Endodermal cell (in vitro differentiated cells): ENCODE results near the gene CCDC27. TPM values are rescaled to one million over a fixed set of nuclear protein-coding genes. Genes with fewer than 3 reads are reported as not detected.
"Not testable (repeated sequence)": the region's sequence is repeated elsewhere in the genome, so short reads cannot be mapped to it uniquely, and the experiment has no call there.

Source experiments
- DNase-seq: peaks from one replicate; pipeline ENCODE4 v3.0.0-alpha.2; 2017
- H3K27ac ChIP-seq: 2 replicates; pipeline ENCODE4 v1.5.1; 2013; ENCODE audit warnings: mild to moderate bottlenecking, low read depth, low read length, moderate library complexity
- H3K27me3 ChIP-seq: 2 replicates; pipeline ENCODE4 v1.6.1; 2013; ENCODE audit warnings: mild to moderate bottlenecking, low read length, moderate library complexity; ENCODE audit not compliant: insufficient read depth, control insufficient read depth, poor library complexity, severe bottlenecking
- H3K36me3 ChIP-seq: 2 replicates; pipeline ENCODE4 v1.7.0; 2013; ENCODE audit warnings: mild to moderate bottlenecking, low read length, moderate library complexity; ENCODE audit not compliant: control insufficient read depth, insufficient read depth
- H3K4me1 ChIP-seq: one replicate; pipeline ENCODE4 v1.7.0; 2013; ENCODE audit warnings: low read length; ENCODE audit not compliant: control insufficient read depth, insufficient read depth
- H3K4me3 ChIP-seq: 2 replicates; pipeline ENCODE4 v1.5.1; 2013; ENCODE audit warnings: mild to moderate bottlenecking, low read length, moderate library complexity
- H3K9ac ChIP-seq: 2 replicates; pipeline ENCODE4 v1.6.1; 2013; ENCODE audit warnings: mild to moderate bottlenecking, low read length, moderate library complexity; ENCODE audit not compliant: poor library complexity, severe bottlenecking; ENCODE audit errors: extremely low read depth
- H3K9me3 ChIP-seq: 2 replicates; pipeline ENCODE4 v1.6.1; 2013; ENCODE audit warnings: mild to moderate bottlenecking, low read length, moderate library complexity; ENCODE audit not compliant: control insufficient read depth
- H3K27ac Mint-ChIP-seq: 2 replicates; pipeline ENCODE4 v1.8.0; 2020; ENCODE audit warnings: mixed read lengths
- H3K27me3 Mint-ChIP-seq: 2 replicates; pipeline ENCODE4 v1.8.0; 2021; ENCODE audit warnings: mild to moderate bottlenecking, mixed read lengths; ENCODE audit not compliant: insufficient read depth
- H3K36me3 Mint-ChIP-seq: 2 replicates; pipeline ENCODE4 v1.8.0; 2020; ENCODE audit warnings: low read depth, mixed read lengths
- H3K4me1 Mint-ChIP-seq: 2 replicates; pipeline ENCODE4 v1.8.0; 2020; ENCODE audit warnings: mixed read lengths
- H3K4me3 Mint-ChIP-seq: 2 replicates; pipeline ENCODE4 v1.8.0; 2020; ENCODE audit warnings: mild to moderate bottlenecking, moderate library complexity, mixed read lengths
- H3K9me3 Mint-ChIP-seq: 2 replicates; pipeline ENCODE4 v1.8.0; 2020; ENCODE audit warnings: mild to moderate bottlenecking, mixed read lengths
- WGBS, 2 experiments: methylation state at CpG; one replicate each; pipeline versions ENCODE4 v1.1.5 to v1.1.7; 2013; ENCODE audit warnings: missing lambda C conversion rate in 2 of 2, mixed read lengths in 1 of 2; ENCODE audit not compliant: insufficient coverage in 1 of 2, insufficient read length in 1 of 2; 5-methylcytosine and 5-hydroxymethylcytosine counted together
- total RNA-seq, 2 donors: library from RNA; stranded (reverse); fragmentation: NEBNext Ultra II Directional in 1 of 2; extraction: Animal tissue kit (Norgen Biotek cat#: 25700) in 1 of 2; gene quantifications; 2 replicates in 1 of 2; 3 replicates in 1 of 2; pipeline ENCODE4 v1.2.1, GENCODE V29; 2021
- TF ChIP-seq, protein P1 (sequence below): fragments of 200-600 bp; sonication (generic); conservative IDR thresholded peaks from 2 replicates; pipeline ENCODE4 v1.5.0; 2021; ENCODE audit warnings: antibody characterized with exemption, mild to moderate bottlenecking

CCDC27 gene
- total RNA-seq, 2 donors from 2014 or later, result not detected

DNA sequence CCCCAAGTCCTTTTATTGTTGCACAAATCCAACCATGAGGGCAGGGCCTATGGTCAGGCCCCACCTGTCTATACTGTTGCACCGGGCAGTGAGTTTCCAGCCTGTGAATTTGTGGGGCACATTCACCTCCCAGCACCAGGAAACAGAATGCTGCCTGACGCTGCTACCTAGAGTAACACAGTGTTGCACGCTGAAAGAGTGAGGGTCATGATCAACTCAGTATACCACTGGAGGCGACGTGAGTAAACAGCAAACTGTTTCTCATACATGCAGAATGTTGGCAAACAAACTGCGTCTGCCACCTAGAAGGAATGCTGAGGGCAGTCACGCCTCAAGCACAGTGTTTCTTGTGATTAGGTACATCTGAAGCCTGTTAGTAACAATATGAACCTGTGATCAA is 57.4 kb downstream of the CCDC27 start:
- no peak overlapping the region for H3K27ac Mint-ChIP-seq
- WGBS, 2 experiments, result 82 to 83% methylated on average over 7 of the region's 7 CpGs
- Histone ChIP-seq H3K9ac (no peak overlapping the region), H3K9me3 (peaks cover 14% of the 10 kb centered on the region), H3K36me3 (no peaks in the 10 kb centered on the region), H3K4me1 (no peaks in the 10 kb centered on the region), H3K4me3 (no peak overlapping the region), H3K27me3 (no peaks in the 10 kb centered on the region), H3K27ac (no peak overlapping the region)
- peaks cover 5% of the 10 kb centered on the region for H3K27me3 Mint-ChIP-seq
- H3K36me3 Mint-ChIP-seq, result peaks cover 5% of the 10 kb centered on the region
- H3K4me3 Mint-ChIP-seq, result no peak overlapping the region
- DNase-seq, result no peak
- TF ChIP-seq, protein P1, sequence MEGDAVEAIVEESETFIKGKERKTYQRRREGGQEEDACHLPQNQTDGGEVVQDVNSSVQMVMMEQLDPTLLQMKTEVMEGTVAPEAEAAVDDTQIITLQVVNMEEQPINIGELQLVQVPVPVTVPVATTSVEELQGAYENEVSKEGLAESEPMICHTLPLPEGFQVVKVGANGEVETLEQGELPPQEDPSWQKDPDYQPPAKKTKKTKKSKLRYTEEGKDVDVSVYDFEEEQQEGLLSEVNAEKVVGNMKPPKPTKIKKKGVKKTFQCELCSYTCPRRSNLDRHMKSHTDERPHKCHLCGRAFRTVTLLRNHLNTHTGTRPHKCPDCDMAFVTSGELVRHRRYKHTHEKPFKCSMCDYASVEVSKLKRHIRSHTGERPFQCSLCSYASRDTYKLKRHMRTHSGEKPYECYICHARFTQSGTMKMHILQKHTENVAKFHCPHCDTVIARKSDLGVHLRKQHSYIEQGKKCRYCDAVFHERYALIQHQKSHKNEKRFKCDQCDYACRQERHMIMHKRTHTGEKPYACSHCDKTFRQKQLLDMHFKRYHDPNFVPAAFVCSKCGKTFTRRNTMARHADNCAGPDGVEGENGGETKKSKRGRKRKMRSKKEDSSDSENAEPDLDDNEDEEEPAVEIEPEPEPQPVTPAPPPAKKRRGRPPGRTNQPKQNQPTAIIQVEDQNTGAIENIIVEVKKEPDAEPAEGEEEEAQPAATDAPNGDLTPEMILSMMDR, result no peak
- H3K4me1 Mint-ChIP-seq, result no peaks in the 10 kb centered on the region
- H3K9me3 Mint-ChIP-seq, result peaks cover 53% of the 10 kb centered on the region

GRCh38 chr1:3810149-3810761 is 58.0 kb downstream of the CCDC27 start:
- H3K9me3 ChIP-seq, result peaks cover 14% of the 10 kb centered on the region
- not testable (repeated sequence) for DNase-seq, H3K4me3 Mint-ChIP-seq, H3K36me3 ChIP-seq, H3K4me1 ChIP-seq, H3K4me1 Mint-ChIP-seq, H3K27me3 ChIP-seq, H3K27ac Mint-ChIP-seq, H3K27ac ChIP-seq, H3K9ac ChIP-seq, H3K4me3 ChIP-seq, H3K27me3 Mint-ChIP-seq
- 89 to 93% methylated on average over 5 to 9 of the region's 9 CpGs for WGBS, 2 experiments
- Mint-ChIP-seq H3K36me3 (peaks cover 10% of the 10 kb centered on the region), H3K9me3 (peaks cover 47% of the 10 kb centered on the region)

DNA sequence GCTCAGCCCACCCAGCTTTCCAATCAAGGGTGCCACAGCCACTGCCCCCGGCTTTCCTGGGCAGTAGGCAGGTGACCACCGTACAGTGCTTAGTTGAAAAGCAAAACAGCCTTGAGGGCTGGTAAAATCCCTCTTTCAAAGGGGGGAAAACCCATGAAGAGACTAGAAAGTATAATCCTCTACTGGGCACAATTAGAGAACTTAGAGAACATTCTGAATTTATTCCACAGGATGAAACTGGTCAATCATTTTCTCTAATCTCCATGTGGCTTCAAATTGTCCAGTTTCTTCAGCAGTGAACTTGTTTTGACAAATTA is 59.3 kb downstream of the CCDC27 start:
- TF ChIP-seq, protein P1, result no peak
- H3K9me3 ChIP-seq, result peaks cover 14% of the 10 kb centered on the region
- H3K36me3 Mint-ChIP-seq, result peaks cover 16% of the 10 kb centered on the region
- WGBS, 2 experiments, result 33 to 73% methylated on average over 1 to 2 of the region's 2 CpGs
- H3K4me1 ChIP-seq, result no peaks in the 10 kb centered on the region
- no peaks in the 10 kb centered on the region for H3K27me3 Mint-ChIP-seq
- no peak for DNase-seq
- H3K27ac ChIP-seq, result no peak overlapping the region
- H3K36me3 ChIP-seq, result no peaks in the 10 kb centered on the region
- no peak overlapping the region for H3K9ac ChIP-seq
- H3K27ac Mint-ChIP-seq, result no peak overlapping the region
- H3K9me3 Mint-ChIP-seq, result peaks cover 34% of the 10 kb centered on the region
- H3K4me3 Mint-ChIP-seq, result no peak overlapping the region
- no peak overlapping the region for H3K4me3 ChIP-seq
- no peaks in the 10 kb centered on the region for H3K4me1 Mint-ChIP-seq
- no peaks in the 10 kb centered on the region for H3K27me3 ChIP-seq

DNA sequence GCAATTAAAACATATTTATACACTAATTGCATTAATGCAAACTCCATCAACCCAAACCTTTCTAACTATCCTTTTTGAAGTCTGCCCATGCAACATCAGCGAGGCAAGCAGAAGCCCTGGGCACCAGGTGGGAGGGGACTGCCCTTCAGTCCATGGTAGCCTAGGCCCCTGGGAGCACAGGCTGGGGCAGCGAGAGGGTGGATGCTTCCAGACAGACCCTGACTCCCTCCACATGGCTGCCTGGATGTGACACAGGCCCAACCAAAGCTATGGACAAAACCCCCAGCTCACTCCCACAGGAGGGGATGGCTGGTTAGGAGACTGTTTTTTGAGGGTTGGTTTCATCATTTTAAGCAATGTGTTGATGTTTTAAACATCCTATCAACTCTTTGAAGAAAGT is 61.8 kb downstream of the CCDC27 start:
- H3K27ac Mint-ChIP-seq, result no peak overlapping the region
- H3K4me3 Mint-ChIP-seq, result no peak overlapping the region
- Histone ChIP-seq H3K36me3 (peaks cover 3% of the 10 kb centered on the region), H3K27ac (no peak overlapping the region), H3K4me3 (no peak overlapping the region), H3K4me1 (no peaks in the 10 kb centered on the region), H3K9ac (no peak overlapping the region), H3K9me3 (no peaks in the 10 kb centered on the region), H3K27me3 (no peaks in the 10 kb centered on the region)
- no peak for DNase-seq
- peaks cover 19% of the 10 kb centered on the region for H3K36me3 Mint-ChIP-seq
- TF ChIP-seq, protein P1, result no peak
- no peaks in the 10 kb centered on the region for H3K4me1 Mint-ChIP-seq
- no peaks in the 10 kb centered on the region for H3K27me3 Mint-ChIP-seq
- H3K9me3 Mint-ChIP-seq, result peaks cover 14% of the 10 kb centered on the region
- 93% methylated on average over 2 of the region's 2 CpGs; no CpG with 5 or more reads in 1 of the 2 experiments for WGBS, 2 experiments
